ENCODE data around the gene LRRC47.
"Not testable (repeated sequence)": the region's sequence is repeated elsewhere in the genome, so short reads cannot be mapped to it uniquely, and the experiment has no call there.

The LRRC47 gene

GRCh38 chr1:3753656-3754454 is 42.4 kb downstream of the LRRC47 start:
- in situ Hi-C loops (cut with HindIII; ENCODE audit: low pct_unique_long_range_greater_than_20kb, low sequenced_read_pairs) = no loop called here
- DNase-seq (ENCODE audit: low read depth in 1 of 2, low spot score in 1 of 2) = no peak

GRCh38 chr1:3752400-3752945 is 43.8 kb downstream of the LRRC47 start, which contains the start of gene CCDC27:
Gene CCDC27, plus strand, starts transcription at chr1:3752450. Its CDS starts 32 bp downstream, at chr1:3752482.
- in situ Hi-C loops (cut with HindIII; ENCODE audit: low pct_unique_long_range_greater_than_20kb, low sequenced_read_pairs) = no loop called here
- DNase-seq (ENCODE audit: low read depth in 1 of 2, low spot score in 1 of 2) = no peak
- TF ChIP-seq JUND (IDR thresholded peaks at IDR 0.05; ENCODE audit: low read depth) = no peak

More at GRCh38 chr1:3753656-3754454, 42.4 kb downstream of the LRRC47 start:
- no peak for TF ChIP-seq JUND (IDR thresholded peaks at IDR 0.05; ENCODE audit: low read depth)

GRCh38 chr1:3750741-3751140 is 45.6 kb downstream of the LRRC47 start:
- no peak for TF ChIP-seq JUND (IDR thresholded peaks at IDR 0.05; ENCODE audit: low read depth)
- in situ Hi-C loops (cut with HindIII; ENCODE audit: low pct_unique_long_range_greater_than_20kb, low sequenced_read_pairs) = no loop called here
- DNase-seq (ENCODE audit: low read depth in 1 of 2, low spot score in 1 of 2) = no peak

- DNase-seq (ENCODE audit: low read depth in 1 of 2, low spot score in 1 of 2) = no peak
- no peak for TF ChIP-seq JUND (IDR thresholded peaks at IDR 0.05; ENCODE audit: low read depth)
- in situ Hi-C loops (cut with HindIII; ENCODE audit: low pct_unique_long_range_greater_than_20kb, low sequenced_read_pairs) = no loop called here
Observed at GRCh38 chr1:3749512-3749911, 46.8 kb downstream of the LRRC47 start.

- DNase-seq (ENCODE audit: low read depth in 1 of 2, low spot score in 1 of 2); in situ Hi-C loops (cut with HindIII; ENCODE audit: low pct_unique_long_range_greater_than_20kb, low sequenced_read_pairs): not testable (repeated sequence)
Observed at GRCh38 chr1:3748316-3748900, 47.9 kb downstream of the LRRC47 start.

DNA sequence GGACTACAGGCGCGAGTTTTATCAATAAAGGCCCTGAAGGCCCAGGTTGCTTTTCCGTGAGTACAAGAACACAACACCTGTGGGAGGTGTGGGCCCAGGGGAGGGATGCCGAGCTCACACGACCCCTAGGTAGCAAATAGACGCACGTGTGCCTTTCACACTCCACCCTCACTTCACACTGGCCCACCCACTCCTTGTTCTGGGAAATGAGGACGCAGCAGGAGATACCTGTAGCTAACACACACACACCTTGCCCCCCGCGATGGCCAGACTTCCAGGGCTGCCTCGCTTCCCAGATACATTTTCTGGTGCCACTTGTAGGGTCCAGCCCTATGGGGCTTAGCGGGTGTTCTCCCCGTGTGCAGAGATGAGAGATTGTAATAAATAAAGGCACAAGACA is 48.4 kb downstream of the LRRC47 start:
- TF ChIP-seq JUND (IDR thresholded peaks at IDR 0.05; ENCODE audit: low read depth) = no peak
- in situ Hi-C loops (cut with HindIII; ENCODE audit: low pct_unique_long_range_greater_than_20kb, low sequenced_read_pairs) = no loop called here
- DNase-seq (ENCODE audit: low read depth in 1 of 2, low spot score in 1 of 2) = no peak

- no peak for TF ChIP-seq JUND (IDR thresholded peaks at IDR 0.05; ENCODE audit: low read depth)
- no peak for DNase-seq (ENCODE audit: low read depth in 1 of 2, low spot score in 1 of 2)
- in situ Hi-C loops (cut with HindIII; ENCODE audit: low pct_unique_long_range_greater_than_20kb, low sequenced_read_pairs) = no loop called here
Observed at GRCh38 chr1:3747522-3747848, 48.8 kb downstream of the LRRC47 start.

- in situ Hi-C loops (cut with HindIII; ENCODE audit: low pct_unique_long_range_greater_than_20kb, low sequenced_read_pairs) = no loop called here
- no peak for TF ChIP-seq JUND (IDR thresholded peaks at IDR 0.05; ENCODE audit: low read depth)
- DNase-seq (ENCODE audit: low read depth in 1 of 2, low spot score in 1 of 2) = peak; percentile 75 to 78
Observed at GRCh38 chr1:3746830-3747521, 49.3 kb downstream of the LRRC47 start.

DNA sequence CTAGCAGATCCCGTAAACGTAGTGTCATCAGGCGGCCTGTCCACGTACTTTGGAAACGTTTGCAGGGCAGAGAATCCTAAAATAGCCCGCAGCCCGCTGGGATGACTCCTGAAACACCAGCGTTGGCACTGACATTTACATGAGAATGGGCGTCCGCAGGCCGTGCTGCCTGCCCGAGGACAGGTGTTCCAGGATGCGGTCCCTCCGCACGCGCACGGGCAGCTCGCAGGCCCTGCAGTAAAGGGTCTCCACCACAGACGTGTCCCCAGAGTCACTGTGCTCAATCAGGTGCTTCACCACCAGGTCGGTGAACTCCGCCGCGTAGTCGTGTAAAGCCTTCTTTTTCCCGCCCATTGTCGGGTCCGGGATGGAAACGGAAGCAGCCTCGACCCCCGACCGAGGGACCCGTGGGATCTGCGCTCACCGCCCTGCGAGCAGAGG is 49.9 kb downstream of the LRRC47 start:
- no peak for DNase-seq (ENCODE audit: low read depth in 1 of 2, low spot score in 1 of 2)
- in situ Hi-C loops (cut with HindIII; ENCODE audit: low pct_unique_long_range_greater_than_20kb, low sequenced_read_pairs) = no loop called here
- TF ChIP-seq JUND (IDR thresholded peaks at IDR 0.05; ENCODE audit: low read depth) = no peak

DNA sequence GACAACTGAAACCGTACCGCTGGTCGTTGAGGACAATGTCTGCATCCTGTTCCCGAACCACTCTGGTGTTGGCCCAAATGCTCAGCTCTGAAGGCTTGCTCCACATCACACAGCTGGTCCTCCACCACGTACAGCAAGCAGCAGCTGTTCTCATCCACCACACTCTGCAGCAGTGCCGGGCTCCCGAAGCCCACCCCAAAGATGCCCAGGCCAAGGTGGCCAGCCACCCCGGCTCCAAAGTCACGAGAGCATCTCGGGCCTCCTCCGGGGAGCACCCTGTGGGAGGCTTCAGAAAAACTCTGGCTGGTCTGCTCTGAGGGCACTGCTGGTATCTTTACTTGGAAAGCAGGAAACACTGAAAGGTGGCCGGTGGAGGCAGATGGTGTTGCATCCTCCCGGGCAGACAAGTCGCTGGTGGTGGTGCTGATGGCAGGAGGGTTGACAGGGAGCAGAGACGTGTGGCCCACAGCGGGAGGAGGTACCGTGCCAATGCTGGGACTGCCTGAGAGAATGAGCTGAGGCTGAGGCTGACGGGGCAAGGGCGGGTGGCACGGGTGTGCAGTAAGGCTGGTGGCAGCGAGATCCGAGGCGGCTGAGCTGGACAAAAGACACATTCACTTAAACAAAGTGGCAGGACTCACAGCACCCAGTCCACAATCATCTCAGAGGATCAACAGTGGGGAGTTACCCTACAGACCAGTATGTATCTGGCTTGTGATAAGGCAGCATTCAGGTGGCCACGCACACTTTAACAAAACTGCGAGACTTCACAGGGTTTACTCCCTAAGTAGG is 50.5 kb downstream of the LRRC47 start:
- TF ChIP-seq JUND (IDR thresholded peaks at IDR 0.05; ENCODE audit: low read depth) = no peak
- in situ Hi-C loops (cut with HindIII; ENCODE audit: low pct_unique_long_range_greater_than_20kb, low sequenced_read_pairs) = no loop called here

DNA sequence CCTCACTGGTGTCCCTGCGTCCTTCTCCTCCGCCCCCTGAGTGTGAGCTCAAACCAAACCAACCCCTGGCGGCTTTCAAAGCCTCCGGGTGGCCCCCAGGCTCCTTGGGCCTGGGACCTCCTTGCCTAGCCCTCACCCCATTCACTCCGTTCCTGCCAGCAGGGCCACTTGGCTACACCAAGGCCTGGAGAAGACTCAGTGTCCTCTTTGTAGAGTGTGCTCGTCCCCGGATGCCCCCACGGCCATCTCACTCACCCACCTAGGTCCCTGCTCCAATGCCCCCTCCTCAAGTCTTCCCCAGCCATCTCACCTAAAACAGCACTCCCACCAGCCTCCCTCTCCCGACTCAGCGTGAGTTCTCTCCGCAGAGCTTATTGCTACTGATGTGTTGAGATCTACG is 51.2 kb downstream of the LRRC47 start:
- in situ Hi-C loops (cut with HindIII; ENCODE audit: low pct_unique_long_range_greater_than_20kb, low sequenced_read_pairs) = no loop called here
- no peak for TF ChIP-seq JUND (IDR thresholded peaks at IDR 0.05; ENCODE audit: low read depth)
- DNase-seq (ENCODE audit: low read depth in 1 of 2, low spot score in 1 of 2) = no peak

More for the DNA sequence above, 50.5 kb downstream of the LRRC47 start:
- no peak for DNase-seq (ENCODE audit: low read depth in 1 of 2, low spot score in 1 of 2)

DNA sequence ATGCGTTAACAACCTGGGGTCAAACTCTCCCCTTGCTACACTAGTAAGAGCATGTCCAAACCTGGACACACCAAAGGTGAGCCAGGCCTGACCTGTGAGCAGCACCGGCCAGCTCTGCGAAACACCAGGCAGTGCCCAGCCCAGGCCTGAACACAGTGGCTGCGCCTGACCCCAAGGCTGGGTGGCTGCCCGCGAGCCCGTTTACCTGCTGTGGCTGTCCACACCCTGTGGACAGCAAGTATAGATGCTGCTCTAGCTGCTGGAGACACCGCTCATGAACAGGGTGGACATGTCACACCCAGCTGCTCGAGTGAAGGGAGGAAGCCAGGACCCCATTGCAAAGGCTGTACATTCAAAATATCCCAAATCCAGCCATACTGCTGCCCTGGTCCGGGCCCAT is 51.7 kb downstream of the LRRC47 start:
- no peak for DNase-seq (ENCODE audit: low read depth in 1 of 2, low spot score in 1 of 2)
- in situ Hi-C loops (cut with HindIII; ENCODE audit: low pct_unique_long_range_greater_than_20kb, low sequenced_read_pairs) = no loop called here
- no peak for TF ChIP-seq JUND (IDR thresholded peaks at IDR 0.05; ENCODE audit: low read depth)
